ENCODE data around the gene PGM2.
A peak's percentile ranks its signal among the peaks of the same experiment; 100 is the strongest.

Gene PGM2

GRCh38 chr4:37798616-37799015 lies 27.9 kb upstream of the PGM2 start:
- ChIA-PET CTCF (interaction anchor here (0.9 to 2.4 kb wide), 2 partner anchors 196 to 237 kb away, joined by 3 to 8 read pairs; no protein-coding TSS in a partner anchor), POLR2A (no interaction called here)

DNA sequence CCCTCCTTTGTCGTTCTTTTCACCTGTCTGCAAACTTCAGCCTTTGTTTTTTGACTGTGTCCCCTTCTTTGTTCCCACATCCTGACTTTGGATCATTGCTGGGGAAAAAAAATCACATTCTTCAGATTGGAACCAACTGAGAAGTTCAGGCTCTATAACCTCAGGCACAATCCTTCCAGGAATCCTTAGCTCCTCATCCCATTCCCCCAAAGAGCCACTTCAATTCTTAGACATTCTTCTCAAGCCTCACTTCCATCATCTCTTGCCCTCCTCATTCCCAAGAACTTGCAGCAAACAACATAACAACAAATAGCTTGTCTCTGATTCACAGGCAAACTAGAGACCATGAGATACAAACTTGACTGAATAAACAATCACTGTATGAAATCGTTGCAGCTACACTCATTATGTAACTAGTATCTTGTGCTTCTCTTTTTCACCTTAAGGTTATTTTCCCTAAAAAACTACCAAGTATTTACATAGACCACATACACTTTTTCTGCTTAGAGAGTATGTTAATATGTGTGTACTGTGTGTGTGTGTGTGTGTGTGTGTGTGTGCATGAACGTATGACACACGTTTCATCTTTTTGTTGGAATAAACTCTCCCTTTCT lies 26.4 kb upstream of the PGM2 start:
- H3K4me3 ChIP-seq (ENCODE audit: control insufficient read depth in 1 of 7, extremely low read depth in 1 of 7, insufficient read depth in 4 of 7, low read depth in 2 of 7, low read length in 6 of 7) = no peak overlapping the region
- ChIA-PET POLR2A (no interaction called here), CTCF (interaction anchor here (0.7 to 3.9 kb wide), 6 partner anchors 13 to 235 kb away, joined by 3 to 27 read pairs (median 3); no protein-coding TSS in a partner anchor)
- H3K27me3 ChIP-seq (replicated peaks in 2 of 5; ENCODE audit: control insufficient read depth in 4 of 5, insufficient read depth in 5 of 5, low read length in 4 of 5) = no peaks in the 10 kb centered on the region
- no peak for DNase-seq
- H3K9me3 ChIP-seq (ENCODE audit: control extremely low read depth in 1 of 5, control insufficient read depth in 4 of 5, insufficient read depth in 2 of 5, low read depth in 1 of 5, low read length in 4 of 5) = no peaks in the 10 kb centered on the region
- H3K27ac ChIP-seq (ENCODE audit: insufficient read depth in 1 of 2, low read depth in 1 of 2, low read length in 2 of 2, poor library complexity in 1 of 2, severe bottlenecking in 2 of 2) = no peak overlapping the region
- H3K36me3 ChIP-seq (ENCODE audit: control insufficient read depth in 4 of 4, insufficient read depth in 4 of 4, low read length in 3 of 4) = no peaks in the 10 kb centered on the region
- H3K4me1 ChIP-seq (ENCODE audit: control extremely low read depth in 1 of 4, control insufficient read depth in 4 of 4, insufficient read depth in 4 of 4, low read length in 3 of 4) = peaks cover 0 to 3% (median 1%) of the 10 kb centered on the region in 4 experiments
- whole genome bisulfite sequencing (ENCODE audit: insufficient coverage) = 100% methylated on average over 1 of the region's 4 CpGs

More at GRCh38 chr4:37798616-37799015, 27.9 kb upstream of the PGM2 start:
- H3K9me3 ChIP-seq (ENCODE audit: control extremely low read depth in 1 of 5, control insufficient read depth in 4 of 5, insufficient read depth in 2 of 5, low read depth in 1 of 5, low read length in 4 of 5) = no peaks in the 10 kb centered on the region
- no peak overlapping the region for H3K4me3 ChIP-seq (ENCODE audit: control insufficient read depth in 1 of 7, extremely low read depth in 1 of 7, insufficient read depth in 4 of 7, low read depth in 2 of 7, low read length in 6 of 7)
- no peak for DNase-seq
- no peaks in the 10 kb centered on the region for H3K27me3 ChIP-seq (replicated peaks in 2 of 5; ENCODE audit: control insufficient read depth in 4 of 5, insufficient read depth in 5 of 5, low read length in 4 of 5)
- H3K27ac ChIP-seq (ENCODE audit: insufficient read depth in 1 of 2, low read depth in 1 of 2, low read length in 2 of 2, poor library complexity in 1 of 2, severe bottlenecking in 2 of 2) = no peak overlapping the region
- peaks cover 0 to 3% (median 1%) of the 10 kb centered on the region in 4 experiments for H3K4me1 ChIP-seq (ENCODE audit: control extremely low read depth in 1 of 4, control insufficient read depth in 4 of 4, insufficient read depth in 4 of 4, low read length in 3 of 4)
- no peaks in the 10 kb centered on the region for H3K36me3 ChIP-seq (ENCODE audit: control insufficient read depth in 4 of 4, insufficient read depth in 4 of 4, low read length in 3 of 4)

DNA sequence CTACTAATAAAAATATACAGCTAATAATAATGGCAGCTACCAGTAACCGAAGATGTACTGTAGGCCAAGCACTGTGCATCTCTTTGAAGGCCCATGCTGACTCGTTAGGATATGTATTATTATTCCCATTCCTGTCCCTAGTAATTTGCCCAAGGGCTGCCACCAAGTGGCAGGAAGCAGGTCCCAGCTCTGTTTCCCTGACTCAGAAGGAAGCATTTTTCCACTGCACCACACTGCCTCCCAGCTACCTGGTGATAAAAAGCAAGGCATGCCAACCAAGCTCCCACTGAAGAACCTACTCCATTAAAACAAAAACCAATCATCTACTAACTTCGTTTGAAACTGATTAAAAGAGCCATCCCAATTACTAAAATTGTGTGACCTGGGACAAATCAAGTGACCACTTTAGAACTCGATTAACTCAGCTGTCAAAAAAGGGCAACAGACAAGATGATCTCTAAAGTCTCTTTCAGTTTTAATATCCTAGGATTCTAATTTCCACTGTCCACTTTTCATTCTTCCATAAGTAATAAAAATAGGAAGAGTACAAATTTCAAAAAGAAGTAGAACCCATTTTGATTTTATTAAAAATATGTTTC lies 24.3 kb upstream of the PGM2 start:
- peaks cover 0 to 3% (median 0%) of the 10 kb centered on the region in 4 experiments for H3K4me1 ChIP-seq (ENCODE audit: control extremely low read depth in 1 of 4, control insufficient read depth in 4 of 4, insufficient read depth in 4 of 4, low read length in 3 of 4)
- POLR2A ChIA-PET = interaction anchor here (0.7 kb wide), 1 partner anchor 328 kb away, joined by 4 read pairs; no protein-coding TSS in a partner anchor

DNA sequence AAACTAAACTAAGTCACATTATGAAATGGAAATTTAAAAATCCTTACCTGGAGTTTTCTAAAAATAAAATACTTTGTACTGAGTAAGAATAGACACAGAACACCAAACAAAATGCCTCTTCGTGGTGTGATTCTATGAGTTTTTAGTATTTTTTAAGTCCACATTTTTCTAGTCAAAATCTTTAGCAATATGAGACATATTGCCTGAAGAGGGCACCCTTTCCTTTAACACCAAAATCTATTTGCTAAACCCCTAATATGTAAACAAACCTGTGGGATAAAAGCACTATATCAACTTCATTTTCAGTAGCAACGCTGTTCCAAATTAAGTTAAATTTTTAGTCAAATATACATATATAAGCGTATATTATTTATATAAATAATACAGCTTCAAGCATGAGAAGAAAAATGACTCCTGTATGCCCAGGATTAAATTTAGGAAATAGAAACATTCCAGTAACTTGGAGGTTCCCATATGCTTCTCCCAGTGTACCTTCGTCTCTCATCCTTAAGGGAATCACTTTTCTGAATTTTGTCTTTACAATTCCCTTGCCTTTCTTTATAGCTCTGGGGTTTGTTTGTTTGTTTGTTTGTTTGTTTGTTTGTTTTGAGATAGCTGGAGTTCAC lies 23.0 kb upstream of the PGM2 start:
- no peaks in the 10 kb centered on the region for H3K36me3 ChIP-seq (ENCODE audit: control insufficient read depth in 4 of 4, insufficient read depth in 4 of 4, low read length in 3 of 4)
- DNase-seq = peak; percentile 77 to 85 (median 81)
- no CpG with 5 or more reads among the region's 4 CpGs for WGBS (ENCODE audit: insufficient coverage)
- CTCF ChIA-PET = interaction anchor here (0.7 to 6.0 kb wide), 18 partner anchors 9 to 251 kb away, joined by 3 to 44 read pairs (median 4); partner anchors contain the start of gene PGM2
- H3K27ac ChIP-seq (ENCODE audit: insufficient read depth in 1 of 2, low read depth in 1 of 2, low read length in 2 of 2, poor library complexity in 1 of 2, severe bottlenecking in 2 of 2) = no peak overlapping the region
- POLR2A ChIA-PET = no interaction called here
- no peaks in the 10 kb centered on the region for H3K9me3 ChIP-seq (ENCODE audit: control extremely low read depth in 1 of 5, control insufficient read depth in 4 of 5, insufficient read depth in 2 of 5, low read depth in 1 of 5, low read length in 4 of 5)
- H3K4me1 ChIP-seq (ENCODE audit: control extremely low read depth in 1 of 4, control insufficient read depth in 4 of 4, insufficient read depth in 4 of 4, low read length in 3 of 4) = no peaks in the 10 kb centered on the region
- H3K4me3 ChIP-seq (ENCODE audit: control insufficient read depth in 1 of 7, extremely low read depth in 1 of 7, insufficient read depth in 4 of 7, low read depth in 2 of 7, low read length in 6 of 7) = no peak overlapping the region
- no peaks in the 10 kb centered on the region for H3K27me3 ChIP-seq (replicated peaks in 2 of 5; ENCODE audit: control insufficient read depth in 4 of 5, insufficient read depth in 5 of 5, low read length in 4 of 5)

More for the DNA sequence above, 24.3 kb upstream of the PGM2 start:
- WGBS (ENCODE audit: insufficient coverage) = 58% methylated on average over 1 of the region's 4 CpGs
- CTCF ChIA-PET = interaction anchor here (0.7 to 3.9 kb wide), 8 partner anchors 13 to 236 kb away, joined by 3 to 27 read pairs (median 3); partner anchors contain the start of genes PGM2 and TBC1D1
- Histone ChIP-seq H3K27me3 (replicated peaks in 2 of 5; ENCODE audit: control insufficient read depth in 4 of 5, insufficient read depth in 5 of 5, low read length in 4 of 5) (no peaks in the 10 kb centered on the region), H3K4me3 (ENCODE audit: control insufficient read depth in 1 of 7, extremely low read depth in 1 of 7, insufficient read depth in 4 of 7, low read depth in 2 of 7, low read length in 6 of 7) (no peak overlapping the region), H3K27ac (ENCODE audit: insufficient read depth in 1 of 2, low read depth in 1 of 2, low read length in 2 of 2, poor library complexity in 1 of 2, severe bottlenecking in 2 of 2) (no peak overlapping the region), H3K36me3 (ENCODE audit: control insufficient read depth in 4 of 4, insufficient read depth in 4 of 4, low read length in 3 of 4) (no peaks in the 10 kb centered on the region), H3K9me3 (ENCODE audit: control extremely low read depth in 1 of 5, control insufficient read depth in 4 of 5, insufficient read depth in 2 of 5, low read depth in 1 of 5, low read length in 4 of 5) (no peaks in the 10 kb centered on the region)
- DNase-seq = no peak

GRCh38 chr4:37805091-37805490 lies 21.4 kb upstream of the PGM2 start:
- no peaks in the 10 kb centered on the region for H3K36me3 ChIP-seq (ENCODE audit: control insufficient read depth in 4 of 4, insufficient read depth in 4 of 4, low read length in 3 of 4)
- no peaks in the 10 kb centered on the region for H3K4me1 ChIP-seq (ENCODE audit: control extremely low read depth in 1 of 4, control insufficient read depth in 4 of 4, insufficient read depth in 4 of 4, low read length in 3 of 4)
- no peak for DNase-seq
- no peak overlapping the region for H3K4me3 ChIP-seq (ENCODE audit: control insufficient read depth in 1 of 7, extremely low read depth in 1 of 7, insufficient read depth in 4 of 7, low read depth in 2 of 7, low read length in 6 of 7)
- H3K27me3 ChIP-seq (replicated peaks in 2 of 5; ENCODE audit: control insufficient read depth in 4 of 5, insufficient read depth in 5 of 5, low read length in 4 of 5) = no peaks in the 10 kb centered on the region
- CTCF ChIA-PET = interaction anchor here (2.9 to 6.0 kb wide), 3 partner anchors 21 to 231 kb away, joined by 8 to 44 read pairs (median 13); partner anchors contain the start of gene PGM2
- no CpG with 5 or more reads among the region's 5 CpGs for WGBS (ENCODE audit: insufficient coverage)
- no peak overlapping the region for H3K27ac ChIP-seq (ENCODE audit: insufficient read depth in 1 of 2, low read depth in 1 of 2, low read length in 2 of 2, poor library complexity in 1 of 2, severe bottlenecking in 2 of 2)
- POLR2A ChIA-PET = no interaction called here
- no peaks in the 10 kb centered on the region for H3K9me3 ChIP-seq (ENCODE audit: control extremely low read depth in 1 of 5, control insufficient read depth in 4 of 5, insufficient read depth in 2 of 5, low read depth in 1 of 5, low read length in 4 of 5)

- no CpG with 5 or more reads among the region's 1 CpG for WGBS (ENCODE audit: insufficient coverage)
- DNase-seq = no peak
- POLR2A ChIA-PET = no interaction called here
Measured at GRCh38 chr4:37812713-37813112, 13.8 kb upstream of the PGM2 start.

More at GRCh38 chr4:37812713-37813112, 13.8 kb upstream of the PGM2 start:
- H3K4me3 ChIP-seq (ENCODE audit: control insufficient read depth in 1 of 7, extremely low read depth in 1 of 7, insufficient read depth in 4 of 7, low read depth in 2 of 7, low read length in 6 of 7) = no peak overlapping the region
- CTCF ChIA-PET = interaction anchor here (1.2 to 1.7 kb wide), 2 partner anchors 13 to 25 kb away, joined by 3 to 4 read pairs; no protein-coding TSS in a partner anchor
- H3K36me3 ChIP-seq (ENCODE audit: control insufficient read depth in 4 of 4, insufficient read depth in 4 of 4, low read length in 3 of 4) = no peaks in the 10 kb centered on the region
- peaks cover 0 to 2% (median 0%) of the 10 kb centered on the region in 5 experiments for H3K9me3 ChIP-seq (ENCODE audit: control extremely low read depth in 1 of 5, control insufficient read depth in 4 of 5, insufficient read depth in 2 of 5, low read depth in 1 of 5, low read length in 4 of 5)
- no peak overlapping the region for H3K27ac ChIP-seq (ENCODE audit: insufficient read depth in 1 of 2, low read depth in 1 of 2, low read length in 2 of 2, poor library complexity in 1 of 2, severe bottlenecking in 2 of 2)
- H3K27me3 ChIP-seq (replicated peaks in 2 of 5; ENCODE audit: control insufficient read depth in 4 of 5, insufficient read depth in 5 of 5, low read length in 4 of 5) = no peaks in the 10 kb centered on the region
- H3K4me1 ChIP-seq (ENCODE audit: control extremely low read depth in 1 of 4, control insufficient read depth in 4 of 4, insufficient read depth in 4 of 4, low read length in 3 of 4) = peaks cover 2 to 19% (median 15%) of the 10 kb centered on the region in 4 experiments

All from common myeloid progenitor, CD34-positive (primary cell).